GM21526 (cell line): ENCODE results near the gene ASB1.

ENCODE experiments used
- ATAC-seq: cut with Tn5 transposase; IDR thresholded peaks from one replicate; pipeline ENCODE4 v1.9.1; 2021; ENCODE audit warnings: moderate library complexity; ENCODE audit not compliant: unreplicated experiment, low FRiP score

ASB1 gene

DNA sequence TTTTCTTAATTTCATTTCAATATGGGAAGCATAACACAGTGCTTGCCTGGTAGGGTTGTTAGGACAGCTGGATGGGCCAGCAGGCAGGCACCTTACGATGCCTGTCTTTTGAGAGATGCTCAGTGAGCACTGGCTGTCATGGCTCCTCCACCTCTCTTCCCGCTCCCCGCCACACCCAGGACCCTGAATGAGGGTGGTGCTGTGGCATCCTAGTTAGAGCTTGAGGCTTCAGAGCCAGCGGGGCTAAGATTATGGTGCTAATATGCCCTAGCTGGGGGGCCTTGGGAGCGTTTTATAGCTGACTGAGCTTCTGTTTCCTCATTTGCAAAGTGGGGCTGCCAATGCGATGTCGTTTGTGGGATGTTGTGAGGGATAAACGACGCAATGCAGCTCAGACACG is 37.7 kb downstream of the ASB1 start:
- ATAC-seq: no peak

DNA sequence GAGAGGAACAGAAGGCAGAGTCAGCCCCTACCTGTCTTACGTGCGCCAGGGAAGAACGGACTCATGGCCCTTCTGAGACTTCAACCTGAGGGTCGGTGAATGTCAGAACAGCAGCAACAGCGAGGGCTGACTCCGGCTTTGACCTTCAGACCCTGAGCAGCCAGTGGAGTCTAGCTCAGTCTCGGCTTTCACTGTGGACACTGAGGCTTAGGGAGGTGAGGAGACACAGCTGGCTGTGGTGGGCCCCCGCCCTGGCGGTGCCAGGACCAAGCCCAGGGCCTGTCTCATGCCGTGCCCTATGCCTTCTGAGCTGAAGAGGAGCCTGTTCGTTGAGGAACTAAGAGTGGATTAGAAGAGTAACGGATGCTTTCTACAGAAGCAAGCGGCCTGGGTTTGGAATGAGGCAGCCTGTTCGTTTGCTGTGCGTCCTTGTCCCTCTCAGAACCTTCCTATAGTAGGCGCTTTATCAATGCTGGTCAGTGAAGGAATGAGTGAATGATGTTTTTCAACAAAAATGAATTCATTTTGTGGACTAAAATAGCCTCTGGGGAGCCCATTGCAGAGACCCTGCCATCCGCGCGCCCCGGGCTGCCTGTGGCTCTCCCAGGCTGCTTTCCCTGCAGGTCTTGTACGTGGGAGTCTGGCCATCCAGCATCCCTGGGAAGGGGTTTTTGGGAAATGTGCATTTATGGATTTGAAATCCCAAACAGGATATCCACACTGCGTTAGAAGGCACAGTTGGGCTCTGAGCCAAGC is 38.9 kb downstream of the ASB1 start:
- ATAC-seq: no peak

DNA sequence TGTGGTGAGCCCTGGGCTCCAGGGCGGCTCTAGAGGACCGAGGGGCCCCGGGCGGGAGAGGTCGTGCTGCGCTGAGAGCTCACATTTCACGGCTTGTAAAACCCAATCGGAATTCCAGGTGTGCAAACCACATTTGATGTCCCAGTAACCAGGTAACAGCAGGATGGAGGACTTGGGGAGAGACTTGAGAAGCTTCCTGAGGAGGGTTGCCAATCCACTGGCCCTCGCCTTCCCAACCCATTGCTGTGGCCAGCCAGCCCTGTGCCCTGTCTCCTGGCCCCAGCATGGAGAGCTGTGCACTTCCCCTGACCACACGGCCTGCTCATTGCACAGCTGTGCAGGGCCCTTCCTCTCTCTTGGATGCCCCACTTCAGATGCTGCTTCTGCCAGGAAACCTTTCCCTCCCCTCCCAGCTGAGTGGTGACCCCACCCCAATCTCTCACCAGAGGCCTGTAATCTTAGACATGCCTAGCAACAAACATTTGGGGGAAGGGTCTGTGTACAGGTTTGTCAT is 39.6 kb downstream of the ASB1 start:
- no peak for ATAC-seq

DNA sequence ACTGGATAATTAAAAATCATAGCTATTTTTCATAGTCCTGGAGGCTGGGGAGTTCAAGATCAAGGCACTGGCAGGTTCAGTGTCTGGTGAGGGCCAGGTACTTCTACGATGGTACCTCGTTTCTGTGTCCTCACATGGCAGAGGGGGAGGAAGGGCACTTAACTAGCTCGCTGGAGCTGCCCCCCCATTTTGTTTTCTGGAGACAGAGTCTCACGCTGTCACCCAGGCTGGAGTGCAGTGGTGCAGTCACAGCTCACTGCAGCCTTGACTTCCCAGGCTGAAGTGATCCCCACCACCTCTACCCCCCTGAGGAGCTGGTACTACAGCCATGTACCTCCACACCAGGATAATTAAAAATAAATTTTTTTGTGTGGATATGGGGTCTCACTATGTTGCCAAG is 40.3 kb downstream of the ASB1 start:
- no peak for ATAC-seq

DNA sequence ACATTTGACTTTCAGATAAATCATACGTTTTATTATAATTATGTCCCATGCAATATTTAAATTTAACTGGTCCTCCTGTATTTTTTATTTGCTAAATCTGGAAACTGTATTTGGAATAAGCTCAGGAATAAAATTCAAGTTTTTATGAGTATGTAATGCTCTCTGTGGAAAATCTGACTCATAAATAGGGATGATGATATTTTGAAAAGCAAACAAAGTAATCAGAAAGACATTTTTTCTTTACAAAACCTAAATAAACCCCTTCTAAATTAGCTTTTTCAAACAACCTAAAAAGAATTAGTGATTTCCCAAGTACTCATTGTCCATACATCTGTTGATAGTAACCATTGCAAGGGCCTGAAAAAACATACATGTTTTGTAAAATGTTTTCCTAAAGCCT is 41.1 kb downstream of the ASB1 start:
- no peak for ATAC-seq

DNA sequence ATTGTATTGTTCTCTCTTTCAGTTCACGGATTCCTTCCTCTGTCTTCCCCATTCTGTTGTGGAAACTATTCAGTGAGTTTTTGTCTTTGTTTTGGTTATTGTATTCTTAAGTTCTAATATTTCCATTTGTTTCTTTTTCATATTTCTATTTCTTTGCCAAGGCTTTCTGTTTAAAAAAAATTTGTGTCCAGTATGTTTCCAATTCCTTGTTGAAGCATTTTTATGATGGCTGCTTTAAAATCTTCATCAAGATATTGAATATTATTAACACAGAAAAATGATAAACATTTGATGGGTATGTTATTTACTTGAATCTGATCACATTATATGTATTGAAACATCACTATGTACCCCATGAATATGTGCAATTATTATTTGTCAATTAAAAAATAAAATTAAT is 42.4 kb downstream of the ASB1 start:
- no peak for ATAC-seq

DNA sequence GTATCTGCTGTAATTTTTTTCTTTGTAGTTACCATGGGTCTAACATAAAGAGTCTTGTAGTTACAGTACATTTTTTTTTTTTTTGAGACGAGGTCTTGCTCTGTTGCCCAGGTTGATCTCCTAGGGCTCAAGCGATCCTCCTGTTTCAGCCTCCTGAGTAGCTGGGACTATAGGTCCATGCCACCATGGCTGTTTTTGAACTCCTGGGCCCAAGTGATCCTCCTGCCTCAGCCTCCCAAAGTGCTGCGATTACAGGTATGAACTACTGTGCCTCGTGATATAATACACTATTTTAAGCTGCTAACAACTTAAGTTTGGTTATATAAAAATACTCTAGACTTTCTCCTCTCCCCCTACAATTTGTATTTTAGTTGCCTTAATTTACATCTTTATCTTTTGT is 46.3 kb downstream of the ASB1 start:
- ATAC-seq: no peak

DNA sequence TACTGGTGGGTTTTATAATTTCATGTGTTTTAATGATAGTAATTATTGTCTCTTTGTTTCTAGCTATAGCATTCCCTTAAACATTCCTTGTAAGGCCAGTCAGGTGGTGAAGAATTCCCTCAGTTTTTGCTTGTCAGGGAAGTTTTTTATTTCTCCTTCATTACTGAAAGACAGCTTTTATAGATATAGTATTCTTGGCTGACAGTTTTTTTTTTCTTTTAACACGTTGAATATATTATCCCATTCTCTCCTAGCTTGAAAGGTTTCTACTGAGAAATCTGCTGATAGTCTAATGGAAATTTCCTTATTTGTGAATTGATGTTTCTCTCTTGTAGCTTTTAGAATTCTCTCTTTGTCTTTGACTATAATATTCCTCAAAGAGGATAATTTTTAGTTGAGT is 46.8 kb downstream of the ASB1 start:
- ATAC-seq: no peak

DNA sequence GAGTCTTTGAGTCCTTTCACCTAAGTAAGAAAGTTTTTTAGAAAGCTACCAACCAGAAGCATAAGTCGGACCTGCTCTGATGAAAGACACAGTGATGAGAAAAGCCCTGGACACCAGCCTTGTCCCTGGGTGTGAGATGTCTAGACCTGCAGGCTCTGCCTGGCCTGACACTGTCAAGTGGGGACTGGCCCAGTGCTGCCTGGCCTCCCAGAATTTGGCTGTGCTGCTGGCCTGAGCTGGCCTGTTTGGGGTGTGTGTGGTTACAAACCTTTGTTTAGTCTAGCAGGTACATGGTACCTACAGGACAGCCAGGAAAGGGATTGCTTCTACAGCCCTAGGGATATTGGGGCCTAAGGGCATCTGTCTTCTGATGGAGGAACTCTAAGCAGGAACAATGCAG is 48.3 kb downstream of the ASB1 start:
- no peak for ATAC-seq

DNA sequence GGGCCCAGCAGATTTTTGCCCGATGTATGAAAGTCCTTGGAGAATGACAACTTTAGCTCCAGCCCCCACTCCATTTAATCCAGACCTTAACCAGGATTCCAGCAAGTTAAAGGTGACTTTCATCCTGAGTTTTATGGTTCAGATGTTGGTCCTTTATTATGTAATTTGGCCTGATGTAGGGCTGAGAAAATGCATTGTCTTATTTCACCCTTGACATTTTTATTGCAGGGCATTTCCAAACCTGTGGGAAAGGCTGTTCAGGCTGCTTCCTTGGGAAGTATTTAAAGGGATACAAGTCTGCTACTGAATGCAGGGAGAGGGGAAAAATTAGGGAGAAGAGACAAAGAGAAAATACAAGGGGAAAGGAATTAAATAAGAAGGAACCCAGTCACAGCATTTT is 48.8 kb downstream of the ASB1 start:
- no peak for ATAC-seq

DNA sequence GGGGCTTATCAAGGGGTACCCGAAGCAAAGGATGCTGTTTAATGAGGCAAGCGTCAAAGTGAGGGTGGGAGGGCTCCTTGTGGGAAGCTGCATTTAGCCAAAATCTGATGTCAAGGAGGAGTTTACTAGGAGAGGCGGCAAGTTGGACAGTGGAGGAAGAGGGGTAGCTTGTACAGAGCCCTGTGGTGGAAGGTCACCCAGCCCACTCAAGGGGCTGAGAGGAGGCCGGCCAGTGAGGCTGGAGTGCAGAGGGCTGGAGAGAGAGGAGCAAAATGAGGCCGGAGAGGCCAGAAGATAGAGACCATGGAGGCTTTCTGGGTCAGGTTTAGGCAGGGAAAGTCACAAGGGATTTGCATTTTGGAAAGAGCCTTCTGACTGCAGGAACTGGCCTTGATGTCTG is 49.5 kb downstream of the ASB1 start:
- ATAC-seq: no peak

DNA sequence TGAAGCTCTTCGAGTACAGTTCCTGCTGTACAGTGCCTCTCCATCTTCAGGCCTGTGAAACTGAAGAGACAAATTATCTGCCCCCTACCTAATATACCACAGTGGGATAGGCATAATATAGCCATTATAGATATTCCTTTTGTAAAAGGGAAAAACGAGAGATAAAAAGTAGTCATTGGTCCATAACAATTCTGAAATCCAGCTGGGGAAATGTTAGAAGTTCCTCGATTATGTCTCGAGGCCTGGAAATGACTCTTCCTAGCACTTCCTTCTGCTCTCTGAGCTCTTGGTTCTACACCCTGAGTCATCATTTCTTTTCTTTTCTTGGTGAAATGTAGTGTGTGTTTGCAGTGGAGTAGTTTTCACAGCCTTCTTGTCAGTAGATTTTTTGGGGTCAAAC is 51.5 kb downstream of the ASB1 start:
- no peak for ATAC-seq

DNA sequence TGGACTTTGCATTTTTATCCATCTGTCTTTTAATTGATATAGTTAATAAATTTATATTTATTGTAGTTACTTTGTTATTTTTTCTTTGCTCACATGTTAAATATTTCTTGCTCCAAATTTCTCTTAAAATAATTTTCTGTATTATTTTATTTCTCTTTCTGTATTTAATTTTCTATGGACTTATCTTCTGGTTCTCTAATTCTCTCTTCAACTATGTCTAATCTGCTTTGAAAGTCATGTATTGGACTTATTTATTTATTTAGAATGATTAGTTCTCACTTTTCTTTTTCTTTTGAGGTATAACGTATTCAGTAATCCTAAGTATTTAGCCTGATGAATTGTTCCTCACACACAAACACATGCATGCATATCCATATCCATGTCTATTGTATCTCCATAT is 53.1 kb downstream of the ASB1 start:
- ATAC-seq: no peak

DNA sequence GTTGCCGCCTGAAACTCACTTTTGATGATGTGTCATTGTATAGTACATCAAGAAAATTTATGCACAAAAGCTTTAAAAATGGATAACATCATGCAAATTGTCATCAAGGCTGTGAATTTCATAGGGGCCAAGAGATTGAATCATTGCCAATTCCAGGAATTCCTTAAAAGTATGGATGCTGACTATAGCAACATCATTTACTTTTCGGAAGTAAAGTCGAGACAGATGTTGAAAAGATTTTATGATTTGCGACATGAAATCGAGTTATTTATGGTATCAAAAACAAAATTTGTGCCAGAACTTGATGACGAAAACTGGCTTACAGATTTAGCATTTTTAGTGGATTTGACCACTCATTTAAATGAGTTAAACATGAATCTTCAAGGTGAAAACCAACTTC is 56.3 kb downstream of the ASB1 start:
- no peak for ATAC-seq

DNA sequence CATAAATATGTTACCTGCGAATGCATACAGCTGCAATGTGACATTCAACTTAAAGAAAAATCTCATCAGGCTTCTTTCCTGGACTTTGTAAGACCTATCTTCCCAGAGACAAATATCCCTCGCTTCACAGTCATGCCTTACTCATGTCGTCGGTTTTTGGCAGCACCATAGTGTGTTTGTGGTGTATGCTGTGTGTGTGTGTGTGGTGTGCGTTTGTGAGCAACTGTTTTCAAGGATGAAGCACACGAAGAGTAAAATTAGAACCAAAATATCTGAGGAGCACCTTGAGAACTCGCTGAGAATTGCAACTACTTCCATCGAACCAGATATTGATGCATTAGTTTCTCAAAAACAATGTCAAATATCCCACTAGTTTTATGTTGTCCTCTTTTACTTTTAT is 56.9 kb downstream of the ASB1 start:
- no peak for ATAC-seq

DNA sequence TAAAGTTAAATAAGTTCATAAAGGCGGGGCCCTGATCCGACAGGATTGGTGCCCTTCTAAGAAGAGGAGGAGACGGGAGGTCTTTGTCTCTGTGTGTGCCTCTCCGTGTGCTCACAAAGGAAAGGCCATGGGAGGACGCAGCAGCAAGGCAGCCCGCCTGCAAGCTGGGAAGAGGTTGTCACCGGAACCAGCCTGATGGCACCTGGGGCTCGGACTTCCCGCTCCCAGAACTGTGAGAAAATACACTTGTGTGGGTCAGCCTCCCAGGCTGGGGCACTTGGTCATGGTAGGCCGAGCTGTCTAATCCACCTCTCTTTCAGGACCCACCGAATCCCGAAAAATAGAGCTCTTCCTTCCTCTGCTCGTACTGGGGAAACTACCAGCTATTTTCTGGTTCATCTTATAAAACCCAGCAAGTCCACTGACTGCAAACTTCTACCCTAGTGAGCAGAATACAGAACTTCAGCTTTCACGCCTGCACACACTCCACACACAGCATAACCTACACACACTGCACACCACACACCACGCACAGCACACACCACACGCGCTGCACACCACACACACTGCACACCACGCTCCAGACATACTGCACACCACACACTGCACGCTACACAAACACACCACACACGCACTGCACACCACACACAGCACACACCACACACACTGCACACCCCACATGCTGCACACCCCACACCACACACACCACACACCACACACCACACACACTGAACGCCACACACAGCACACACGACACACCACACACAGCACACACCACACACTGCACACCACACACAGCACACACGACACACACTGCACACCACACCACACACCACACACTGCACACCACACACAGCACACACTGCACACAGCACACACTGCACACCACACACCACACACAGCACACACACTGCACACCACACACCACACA is 58.1 kb downstream of the ASB1 start:
- no peak for ATAC-seq

DNA sequence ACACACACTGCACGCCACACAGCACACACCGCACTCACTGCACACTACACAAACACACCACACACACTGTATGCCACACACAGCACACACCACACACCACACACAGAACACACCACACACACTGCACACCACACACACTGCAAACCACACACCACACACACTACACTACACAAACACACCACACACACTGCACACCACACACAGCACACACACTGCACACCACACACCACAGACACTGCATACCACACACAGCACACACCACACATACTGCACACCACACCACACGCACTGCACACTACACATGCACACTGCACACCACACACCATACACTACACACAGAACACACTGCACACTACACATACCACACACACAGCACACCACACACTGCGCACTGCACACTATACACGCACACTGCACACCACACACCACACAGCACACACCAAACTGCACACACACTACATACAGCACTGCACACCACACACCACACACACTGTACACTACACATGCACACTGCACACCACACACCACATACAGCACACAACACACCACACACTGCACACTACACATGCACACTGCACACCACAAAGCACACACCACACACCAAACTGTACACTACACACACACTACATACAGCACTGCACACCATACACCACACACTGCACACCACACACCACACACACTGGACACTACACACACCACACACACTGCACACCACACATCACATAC is 59.6 kb downstream of the ASB1 start:
- no peak for ATAC-seq

DNA sequence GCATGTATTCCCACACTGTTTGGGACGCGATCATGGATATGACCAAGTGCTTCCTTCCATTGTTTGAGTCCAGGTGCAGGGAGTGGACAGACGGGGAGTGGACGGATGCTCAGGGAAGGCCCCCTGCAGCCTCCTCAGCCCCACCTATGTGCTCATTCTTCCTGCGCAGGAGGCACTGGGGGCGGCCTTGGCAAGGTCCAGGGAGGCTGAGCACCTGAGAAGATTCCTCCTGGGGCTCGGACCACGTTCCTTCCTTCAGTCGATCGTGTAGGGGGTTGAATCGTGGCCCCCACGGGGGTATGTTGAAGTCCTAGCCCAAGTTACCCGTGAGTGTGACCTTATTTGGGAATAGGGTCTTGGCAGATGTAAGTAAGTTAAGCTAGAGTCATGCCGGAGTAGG is 60.4 kb downstream of the ASB1 start:
- no peak for ATAC-seq

DNA sequence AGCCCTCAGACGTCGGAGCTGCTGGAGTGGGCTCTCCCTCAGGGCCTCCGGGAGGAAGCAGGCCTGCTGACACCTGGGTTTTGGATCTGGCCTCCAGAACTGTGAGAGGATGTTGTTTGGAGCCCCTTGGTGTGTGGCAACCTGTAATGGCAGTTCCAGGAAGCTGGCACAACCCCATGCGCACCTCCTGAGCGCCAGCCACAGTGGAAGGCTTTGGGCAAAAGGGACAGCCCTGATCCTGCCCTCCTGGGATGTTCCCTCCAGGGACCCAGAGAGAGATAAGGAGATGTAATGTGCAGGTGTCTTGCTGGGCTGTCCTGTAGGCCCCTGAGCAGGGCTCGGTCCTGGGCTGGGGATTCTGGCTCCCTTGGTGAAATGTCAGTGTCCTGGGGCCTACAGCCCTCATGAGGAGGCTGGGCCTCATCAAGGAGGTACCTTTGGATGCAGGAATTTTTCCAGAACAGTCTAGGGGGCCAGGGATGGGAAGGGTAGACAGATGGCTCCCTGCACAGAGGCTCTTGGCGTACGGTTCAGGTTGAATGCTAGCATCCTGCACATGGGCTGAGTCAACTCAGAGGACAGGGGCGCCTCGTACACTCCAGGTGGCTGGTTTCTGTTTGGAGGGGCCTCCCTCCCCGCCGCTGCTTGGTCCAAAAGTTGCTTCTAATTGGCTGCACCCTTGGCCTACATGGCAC is 61.1 kb downstream of the ASB1 start:
- ATAC-seq: no peak

DNA sequence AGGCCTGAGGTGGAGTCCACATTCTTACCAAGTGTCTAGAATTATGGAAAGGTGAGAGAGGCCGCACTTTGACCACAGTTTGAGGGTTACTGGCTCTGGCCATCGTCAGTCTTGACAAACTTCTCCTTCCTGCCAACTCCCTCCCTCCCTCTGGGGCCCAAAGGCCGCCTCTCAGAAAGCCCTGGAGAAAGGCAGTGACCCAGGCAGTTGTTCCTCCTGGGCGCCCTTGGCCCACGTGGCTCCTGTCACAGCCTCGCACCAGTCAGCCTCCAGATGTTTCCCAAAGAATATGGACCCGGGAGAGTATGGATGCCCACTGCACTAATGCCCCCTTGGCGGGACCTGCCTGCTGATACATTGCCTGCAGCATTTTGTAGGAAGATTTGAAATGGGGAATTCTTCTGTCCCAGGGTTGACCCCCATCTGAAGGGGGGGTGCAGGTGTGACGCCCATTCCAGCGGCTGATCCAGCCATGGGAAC is 61.7 kb downstream of the ASB1 start:
- ATAC-seq: no peak
